ENCODE results near the gene STAMBPL1. TPM values are rescaled to one million over a fixed set of nuclear protein-coding genes. Genes with fewer than 3 reads are reported as not detected.
A peak's percentile ranks its signal among the peaks of the same experiment; 100 is the strongest.

The STAMBPL1 gene
- total and polyA plus RNA-seq, 2 donors (not counting 3 experiments of a cell fraction or from before 2014, with no cell fraction given) = 0.70 to 1.8 TPM

DNA sequence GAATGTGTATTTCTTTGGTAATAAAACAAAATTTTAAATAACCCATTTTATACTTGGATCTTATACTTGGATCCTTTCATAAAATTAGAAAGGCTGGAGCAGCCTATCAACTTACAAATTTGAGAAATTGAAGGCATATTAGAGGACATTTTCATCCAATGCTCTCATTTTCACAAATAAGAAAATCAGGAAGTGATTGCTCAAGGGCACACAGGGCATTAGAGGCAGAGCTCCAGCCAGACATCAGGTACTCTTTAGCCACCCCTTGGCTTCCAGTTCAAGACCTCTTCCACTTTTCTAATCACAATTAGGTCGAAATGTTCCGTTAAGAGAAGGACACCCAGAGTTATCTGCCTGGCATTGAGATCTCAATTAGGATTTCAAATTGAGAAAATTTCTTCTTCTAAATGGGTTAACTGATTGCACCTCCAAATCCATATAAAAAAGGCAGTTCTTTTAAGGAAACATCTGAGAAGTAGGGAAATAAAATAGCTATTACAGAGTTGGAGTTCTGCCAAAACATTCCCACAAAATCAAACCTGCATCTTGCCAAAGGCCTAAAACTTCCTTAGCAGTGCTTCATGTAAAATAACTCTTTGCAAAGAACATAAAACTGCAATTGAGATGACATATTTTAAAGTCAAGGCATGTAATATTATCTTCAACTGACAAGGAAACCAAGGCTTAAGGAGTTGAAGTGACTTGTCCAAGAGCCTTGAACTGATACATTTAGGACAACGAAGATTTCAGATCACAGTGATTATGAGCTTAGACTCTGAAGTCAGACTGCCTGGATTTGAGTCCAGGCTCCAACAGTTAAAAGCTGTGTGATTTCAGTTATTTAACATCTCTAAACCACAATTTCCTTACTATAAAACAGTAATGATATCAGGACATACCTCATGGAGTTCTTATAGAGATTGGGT is 70.1 kb downstream of the STAMBPL1 start:
- dilution Hi-C loops (cut with MboI; ENCODE audit: extremely low pct_ligation_motif_present, low sequenced_read_pairs) (no loop called here), intact Hi-C loops (cut with micrococcal nuclease) (no loop called here)
- Histone ChIP-seq H4K20me1 (replicated peaks; ENCODE audit: control insufficient read depth, extremely low read depth, insufficient read depth, low read length) (no peaks in the 10 kb centered on the region), H3K9me3 (replicated peaks; ENCODE audit: control insufficient read depth, insufficient read depth, low read length) (no peaks in the 10 kb centered on the region), H3K36me3 (ENCODE audit: control insufficient read depth in 2 of 2, extremely low read depth in 1 of 2, insufficient read depth in 2 of 2, low read length in 2 of 2) (no peaks in the 10 kb centered on the region), H3K4me1 (ENCODE audit: control insufficient read depth, extremely low read depth, insufficient read depth, low read length) (no peaks in the 10 kb centered on the region), H3K4me2 (ENCODE audit: insufficient read depth, low read length) (no peak overlapping the region), H3K9me1 (replicated peaks; ENCODE audit: control insufficient read depth, extremely low read depth, insufficient read depth, low read length) (no peaks in the 10 kb centered on the region), H2AFZ (ENCODE audit: low read depth, low read length) (no peak overlapping the region), H3K79me2 (ENCODE audit: control insufficient read depth, insufficient read depth, low read length) (no peaks in the 10 kb centered on the region), H3K4me3 (replicated peaks in 1 of 3; ENCODE audit: insufficient read depth in 1 of 3, low read depth in 1 of 3, low read length in 3 of 3) (no peak overlapping the region), H3K27me3 (ENCODE audit: control insufficient read depth in 2 of 2, insufficient read depth in 2 of 2, low read length in 2 of 2) (peaks cover 14 to 15% of the 10 kb centered on the region in 2 experiments), H3K9ac (replicated peaks; ENCODE audit: extremely low read depth, insufficient read depth, low read length) (no peak overlapping the region), H3K27ac (ENCODE audit: insufficient read depth, low read depth, low read length) (no peak overlapping the region)
- POLR2A ChIA-PET = no interaction called here
- BruUV-seq (replicated peaks) = no TSS peak
- TF ChIP-seq GATA2 (IDR thresholded peaks at IDR 0.05; ENCODE audit: insufficient read depth, insufficient read length, low read depth, low read length) (no peak), POLR2A (IDR thresholded peaks at IDR 0.05; ENCODE audit: low read depth, low read length) (no peak), POLR2AphosphoS5 (IDR thresholded peaks at IDR 0.05; ENCODE audit: insufficient read depth, low read depth, low read length) (no peak)
- TF ChIP-seq, protein P1, sequence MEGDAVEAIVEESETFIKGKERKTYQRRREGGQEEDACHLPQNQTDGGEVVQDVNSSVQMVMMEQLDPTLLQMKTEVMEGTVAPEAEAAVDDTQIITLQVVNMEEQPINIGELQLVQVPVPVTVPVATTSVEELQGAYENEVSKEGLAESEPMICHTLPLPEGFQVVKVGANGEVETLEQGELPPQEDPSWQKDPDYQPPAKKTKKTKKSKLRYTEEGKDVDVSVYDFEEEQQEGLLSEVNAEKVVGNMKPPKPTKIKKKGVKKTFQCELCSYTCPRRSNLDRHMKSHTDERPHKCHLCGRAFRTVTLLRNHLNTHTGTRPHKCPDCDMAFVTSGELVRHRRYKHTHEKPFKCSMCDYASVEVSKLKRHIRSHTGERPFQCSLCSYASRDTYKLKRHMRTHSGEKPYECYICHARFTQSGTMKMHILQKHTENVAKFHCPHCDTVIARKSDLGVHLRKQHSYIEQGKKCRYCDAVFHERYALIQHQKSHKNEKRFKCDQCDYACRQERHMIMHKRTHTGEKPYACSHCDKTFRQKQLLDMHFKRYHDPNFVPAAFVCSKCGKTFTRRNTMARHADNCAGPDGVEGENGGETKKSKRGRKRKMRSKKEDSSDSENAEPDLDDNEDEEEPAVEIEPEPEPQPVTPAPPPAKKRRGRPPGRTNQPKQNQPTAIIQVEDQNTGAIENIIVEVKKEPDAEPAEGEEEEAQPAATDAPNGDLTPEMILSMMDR (IDR thresholded peaks at IDR 0.05; ENCODE audit: extremely low read depth in 1 of 2, insufficient read depth in 1 of 2, low read depth in 1 of 2, low read length in 2 of 2) = no peak
- CTCF ChIA-PET = interaction anchor here (0.6 to 1.6 kb wide), 4 partner anchors 10 to 27 kb away, joined by 3 to 8 read pairs (median 4); no protein-coding TSS in a partner anchor
- DNase-seq (ENCODE audit: low read depth, low spot score) (peak; percentile 13), FAIRE-seq (peak; percentile 18)

All from endothelial cell of umbilical vein (primary cell).